ENCODE results near the gene IL32. TPM values are rescaled to one million over a fixed set of nuclear protein-coding genes. Genes with fewer than 3 reads are reported as not detected.
A peak's percentile ranks its signal among the peaks of the same experiment; 100 is the strongest.

IL32 gene
- total and polyA plus RNA-seq, 8 donors, result 59.4 to 310 (median 65.5) TPM

DNA sequence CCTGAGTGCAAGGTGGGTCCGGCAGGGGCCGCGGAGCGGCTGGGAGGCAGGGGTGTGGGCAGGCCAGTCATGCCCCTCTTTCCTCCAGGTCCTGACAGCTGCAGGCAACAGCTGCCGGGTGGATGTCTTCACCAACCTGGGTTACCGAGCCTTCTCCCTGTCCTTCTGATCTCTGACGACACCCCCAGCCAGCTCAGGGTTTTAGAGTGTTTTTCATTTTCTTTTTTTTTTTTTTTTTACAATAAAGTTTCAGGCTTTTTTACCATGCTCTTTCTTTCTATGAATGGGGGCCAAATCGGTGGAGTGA, 38.0 kb upstream of the IL32 start:
- peaks cover 0 to 21% of the 10 kb centered on the region in 2 donors for H3K36me3 ChIP-seq
- H3K4me3 ChIP-seq, result no peak overlapping the region
- H3K4me1 ChIP-seq, result peaks cover 16 to 52% of the 10 kb centered on the region in 2 donors
- intact Hi-C loops (cut with DNase I), result no loop called here
- TF ChIP-seq, protein P1, sequence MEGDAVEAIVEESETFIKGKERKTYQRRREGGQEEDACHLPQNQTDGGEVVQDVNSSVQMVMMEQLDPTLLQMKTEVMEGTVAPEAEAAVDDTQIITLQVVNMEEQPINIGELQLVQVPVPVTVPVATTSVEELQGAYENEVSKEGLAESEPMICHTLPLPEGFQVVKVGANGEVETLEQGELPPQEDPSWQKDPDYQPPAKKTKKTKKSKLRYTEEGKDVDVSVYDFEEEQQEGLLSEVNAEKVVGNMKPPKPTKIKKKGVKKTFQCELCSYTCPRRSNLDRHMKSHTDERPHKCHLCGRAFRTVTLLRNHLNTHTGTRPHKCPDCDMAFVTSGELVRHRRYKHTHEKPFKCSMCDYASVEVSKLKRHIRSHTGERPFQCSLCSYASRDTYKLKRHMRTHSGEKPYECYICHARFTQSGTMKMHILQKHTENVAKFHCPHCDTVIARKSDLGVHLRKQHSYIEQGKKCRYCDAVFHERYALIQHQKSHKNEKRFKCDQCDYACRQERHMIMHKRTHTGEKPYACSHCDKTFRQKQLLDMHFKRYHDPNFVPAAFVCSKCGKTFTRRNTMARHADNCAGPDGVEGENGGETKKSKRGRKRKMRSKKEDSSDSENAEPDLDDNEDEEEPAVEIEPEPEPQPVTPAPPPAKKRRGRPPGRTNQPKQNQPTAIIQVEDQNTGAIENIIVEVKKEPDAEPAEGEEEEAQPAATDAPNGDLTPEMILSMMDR (IDR thresholded peaks at IDR 0.05), result no peak
- no peaks in the 10 kb centered on the region for H3K9me3 ChIP-seq
- ATAC-seq (no peak), DNase-seq (no peak)
- H3K27me3 ChIP-seq, result peaks cover 25 to 42% of the 10 kb centered on the region in 2 donors
- H3K27ac ChIP-seq, result no peak overlapping the region

DNA sequence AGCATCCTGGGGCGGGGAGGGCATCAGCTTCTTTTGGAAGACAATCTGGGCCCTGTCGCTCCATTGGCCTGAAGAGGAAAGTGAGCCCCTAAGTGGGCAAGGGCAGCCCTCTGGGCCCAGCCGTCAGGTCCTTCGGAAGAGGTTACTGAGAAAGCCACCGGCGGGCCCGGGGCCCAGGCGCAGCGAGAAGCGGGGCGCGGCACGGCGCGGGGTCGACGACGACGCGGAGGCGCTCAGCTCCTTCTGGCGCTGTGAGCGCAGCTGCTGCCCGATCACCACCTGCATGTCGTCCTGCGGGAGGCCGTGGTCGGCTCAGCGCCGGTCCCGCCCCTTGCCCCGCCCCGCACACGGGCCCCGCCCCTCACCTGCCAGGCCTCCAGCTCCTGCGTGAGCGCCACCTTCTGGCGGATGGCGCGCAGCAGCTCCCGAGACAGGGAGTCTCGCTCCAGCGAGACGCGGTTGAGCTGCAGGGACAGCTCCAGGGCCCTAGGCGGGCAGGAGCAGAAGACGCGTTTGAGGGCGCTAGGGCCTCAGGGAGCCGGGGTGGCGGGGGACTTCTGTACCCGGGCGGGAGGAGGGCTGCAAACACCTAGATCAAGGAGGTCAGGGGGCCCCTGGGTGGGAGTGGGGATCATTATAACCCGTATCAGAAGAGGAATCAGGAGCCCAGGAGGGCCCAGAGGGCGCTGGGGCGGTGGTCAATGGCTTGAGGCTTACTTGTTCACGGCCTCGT, 37.3 kb upstream of the IL32 start:
- Histone ChIP-seq H3K4me3 (no peak overlapping the region), H3K27me3 (peaks cover 32 to 49% of the 10 kb centered on the region in 2 donors), H3K4me1 (peaks cover 9 to 45% of the 10 kb centered on the region in 2 donors), H3K9me3 (no peaks in the 10 kb centered on the region), H3K36me3 (peaks cover 0 to 21% of the 10 kb centered on the region in 2 donors), H3K27ac (no peak overlapping the region)
- intact Hi-C loops (cut with DNase I), result no loop called here
- TF ChIP-seq, protein P1 (IDR thresholded peaks at IDR 0.05), result peak; percentile 46 to 89
- DNase-seq (peak in 3 of 4 donors; percentile 86 to 98 (median 87)), ATAC-seq (peak; percentile 68)

DNA sequence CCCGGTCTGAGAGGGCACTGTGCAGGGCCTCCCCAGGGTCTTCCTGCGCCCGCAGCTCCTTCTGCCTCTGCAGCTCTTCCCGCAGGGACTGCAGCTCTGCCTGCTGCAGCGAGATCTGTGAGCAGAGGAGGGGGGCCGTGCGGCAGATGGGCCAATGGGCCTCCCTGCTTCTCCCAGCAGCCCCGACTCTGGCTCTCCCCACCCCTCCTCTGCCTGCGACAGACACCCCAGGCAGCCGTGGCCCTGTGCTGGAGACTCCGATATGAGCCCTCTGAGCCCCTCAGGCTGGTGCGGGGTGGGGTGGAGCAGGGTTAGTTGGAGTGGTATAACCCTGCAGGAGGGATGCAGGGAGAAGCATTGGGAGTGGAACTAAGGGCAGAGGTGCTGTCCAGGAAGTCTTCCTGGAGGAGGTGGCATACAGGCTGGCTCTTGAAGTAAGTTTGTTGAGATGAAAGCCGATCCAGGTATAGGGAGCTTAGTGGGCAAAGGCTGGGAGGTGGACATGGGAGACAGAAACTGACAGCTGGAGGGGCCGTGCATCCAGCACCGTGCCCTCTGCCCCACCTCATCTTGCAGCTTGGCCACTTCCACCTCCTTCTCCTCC, 36.6 kb upstream of the IL32 start:
- Histone ChIP-seq H3K9me3 (no peaks in the 10 kb centered on the region), H3K4me1 (peaks cover 6 to 39% of the 10 kb centered on the region in 2 donors), H3K36me3 (peaks cover 0 to 21% of the 10 kb centered on the region in 2 donors), H3K27me3 (peaks cover 33 to 56% of the 10 kb centered on the region in 2 donors), H3K4me3 (no peak overlapping the region), H3K27ac (no peak overlapping the region)
- intact Hi-C loops (cut with DNase I), result no loop called here
- TF ChIP-seq, protein P1 (IDR thresholded peaks at IDR 0.05), result no peak
- no peak for ATAC-seq
- no peak for DNase-seq

DNA sequence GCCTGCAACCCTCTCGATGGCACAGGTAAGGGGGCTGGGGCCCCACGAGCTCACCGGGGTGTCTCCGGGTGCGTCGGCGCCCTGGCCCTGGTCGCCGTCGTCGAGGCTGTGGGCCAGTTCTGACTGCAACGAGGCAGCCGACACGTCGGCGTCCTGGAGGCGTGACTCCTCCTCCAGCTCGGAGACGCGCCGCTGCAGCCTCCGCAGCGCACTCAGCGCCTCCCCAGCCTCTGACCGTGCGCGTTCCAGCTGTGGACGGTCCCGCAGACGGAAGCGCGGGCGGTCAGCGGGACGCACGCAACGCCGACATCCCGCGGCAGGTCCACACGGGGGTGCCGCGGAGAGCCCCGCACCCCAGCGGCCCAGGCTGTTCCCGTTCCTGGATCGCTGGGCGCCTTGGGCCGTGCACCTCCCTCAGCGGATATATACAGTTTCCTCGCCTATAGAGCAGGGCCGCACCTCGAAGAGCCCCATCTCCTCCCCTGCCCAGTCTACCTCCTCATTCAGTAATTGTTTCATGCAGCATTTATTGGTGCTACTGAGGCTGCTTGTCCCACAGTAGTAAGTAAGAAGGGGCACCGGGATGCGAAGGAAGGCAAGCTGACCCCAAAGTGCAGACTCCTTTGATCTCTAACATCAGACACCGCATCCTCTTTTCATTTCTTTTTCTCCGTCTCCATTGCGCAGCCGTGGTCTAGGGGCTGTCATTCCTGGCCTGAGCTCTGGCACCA, 35.8 kb upstream of the IL32 start:
- ATAC-seq (no peak), DNase-seq (no peak)
- no peak overlapping the region for H3K4me3 ChIP-seq
- H3K4me1 ChIP-seq, result peaks cover 3 to 35% of the 10 kb centered on the region in 2 donors
- H3K36me3 ChIP-seq, result peaks cover 0 to 21% of the 10 kb centered on the region in 2 donors
- TF ChIP-seq, protein P1 (IDR thresholded peaks at IDR 0.05), result no peak
- no peaks in the 10 kb centered on the region for H3K9me3 ChIP-seq
- no peak overlapping the region for H3K27ac ChIP-seq
- H3K27me3 ChIP-seq, result peaks cover 33 to 64% of the 10 kb centered on the region in 2 donors
- intact Hi-C loops (cut with DNase I), result no loop called here
